B cell (primary cell): ENCODE measurements around the gene PTPRU. TPM values are rescaled to one million over a fixed set of nuclear protein-coding genes. Genes with fewer than 3 reads are reported as not detected.

Source experiments
- ATAC-seq: fragments of 200-7000 bp; cut with Tn5 transposase; one replicate; pipeline ENCODE4 v1.10.0; 2021; ENCODE audit warnings: low read depth, mild to moderate bottlenecking, moderate number of reproducible peaks, moderate library complexity
- CTCF ChIA-PET: fragments of 350-600 bp; sonication (Branson Sonifier 250); formaldehyde crosslinking; loops from one replicate; lab custom pipeline; 2021; ENCODE audit warnings: antibody characterized with exemption, inconsistent platforms; lab: Charles Lee
- POLR2A ChIA-PET: fragments of 350-600 bp; sonication (Branson Sonifier 250); formaldehyde crosslinking; loops from one replicate; lab custom pipeline; 2021; ENCODE audit warnings: antibody characterized with exemption; lab: Charles Lee
- DNase-seq: peaks from one replicate; pipeline ENCODE4 v3.0.0; 2013
- H2AFZ ChIP-seq: 2 replicates; pipeline ENCODE4 v1.6.1; 2012; ENCODE audit warnings: mild to moderate bottlenecking, low read depth, low read length; ENCODE audit not compliant: insufficient read depth, poor library complexity, severe bottlenecking
- H3K27ac ChIP-seq, 2 donors: 1 replicate in 1 of 2; 2 replicates in 1 of 2; pipeline ENCODE4 v1.5.1; 2012 to 2013; ENCODE audit warnings: low read length in 2 of 2, mild to moderate bottlenecking in 2 of 2, moderate library complexity in 1 of 2
- H3K27me3 ChIP-seq, 4 experiments: fragments of 200-600 bp in 1 of 4; sonication (generic) in 1 of 4; replicated peaks in 1 of 4; 1 replicate in 2 of 4; 2 replicates in 2 of 4; pipeline versions ENCODE4 v1.6.1 to v1.7.0; 2013 to 2016; ENCODE audit warnings: low read length in 3 of 4, mild to moderate bottlenecking in 2 of 4, mixed read lengths in 1 of 4, moderate library complexity in 1 of 4; ENCODE audit not compliant: insufficient read depth in 4 of 4, control insufficient read depth in 3 of 4; ENCODE audit errors: control extremely low read depth in 1 of 4
- H3K36me3 ChIP-seq, 2 experiments: replicated peaks in 1 of 2; 1 replicate in 1 of 2; 2 replicates in 1 of 2; pipeline versions ENCODE4 v1.6.1 to v1.7.1; 2013; ENCODE audit warnings: low read length in 1 of 2; ENCODE audit not compliant: insufficient read depth in 2 of 2, control insufficient read depth in 1 of 2; ENCODE audit errors: control extremely low read depth in 1 of 2, extremely low read depth in 1 of 2
- H3K4me1 ChIP-seq, 2 donors: fragments of 200-600 bp in 1 of 2; sonication (generic) in 1 of 2; 1 replicate in 1 of 2; 2 replicates in 1 of 2; pipeline versions ENCODE4 v1.5.1 to v1.6.1; 2013 to 2017; ENCODE audit warnings: low read length in 2 of 2; ENCODE audit not compliant: control insufficient read depth in 2 of 2, insufficient read depth in 2 of 2
- H3K4me2 ChIP-seq: replicated peaks from 2 replicates; pipeline ENCODE3; 2012; ENCODE audit warnings: mild to moderate bottlenecking, low read depth, low read length; ENCODE audit not compliant: poor library complexity, severe bottlenecking
- H3K4me3 ChIP-seq, 5 experiments: fragments of 200-600 bp in 1 of 5; sonication (generic) in 1 of 5; 1 replicate in 3 of 5; 2 replicates in 2 of 5; pipeline versions ENCODE4 v1.5.1 to v1.7.0; 2011 to 2016; ENCODE audit warnings: low read length in 4 of 5, mild to moderate bottlenecking in 4 of 5, low read depth in 2 of 5, control low read depth in 1 of 5, moderate library complexity in 1 of 5; ENCODE audit not compliant: insufficient read depth in 1 of 5; ENCODE audit errors: control extremely low read depth in 1 of 5, extremely low read depth in 1 of 5
- H3K79me2 ChIP-seq: fragments of 200-600 bp; sonication (generic); one replicate; pipeline ENCODE4 v1.6.0; 2016; ENCODE audit warnings: low read length; ENCODE audit not compliant: control insufficient read depth, insufficient read depth
- H3K9ac ChIP-seq: fragments of 200-600 bp; sonication (generic); 2 replicates; pipeline ENCODE4 v1.6.1; 2017; ENCODE audit warnings: mild to moderate bottlenecking, low read length, moderate library complexity
- H3K9me3 ChIP-seq, 3 donors: one replicate each; pipeline versions ENCODE4 v1.6.1 to v1.7.1; 2013; ENCODE audit warnings: low read length in 2 of 3; ENCODE audit not compliant: control insufficient read depth in 2 of 3, insufficient read depth in 1 of 3; ENCODE audit errors: control extremely low read depth in 1 of 3
- H4K20me1 ChIP-seq: 2 replicates; pipeline ENCODE4 v1.6.0; 2012; ENCODE audit warnings: mild to moderate bottlenecking, low read length; ENCODE audit not compliant: insufficient read depth, control insufficient read depth, poor library complexity, severe bottlenecking
- H3K27ac Mint-ChIP-seq: one replicate; pipeline ENCODE4 v1.8.0; 2021; ENCODE audit warnings: mixed read lengths
- H3K27me3 Mint-ChIP-seq: one replicate; pipeline ENCODE4 v1.8.0; 2021; ENCODE audit warnings: mixed read lengths
- H3K4me1 Mint-ChIP-seq: one replicate; pipeline ENCODE4 v1.8.0; 2021; ENCODE audit warnings: mixed read lengths
- H3K4me3 Mint-ChIP-seq: one replicate; pipeline ENCODE4 v1.8.0; 2021; ENCODE audit warnings: mixed read lengths
- H3K9me3 Mint-ChIP-seq: one replicate; pipeline ENCODE4 v1.8.0; 2022; ENCODE audit warnings: mixed read lengths; ENCODE audit not compliant: insufficient read depth
- CTCF ChIP-seq: fragments of 200-600 bp; IDR thresholded peaks from one replicate; pipeline ENCODE4 v1.8.0; 2022; ENCODE audit warnings: antibody characterized with exemption, mild to moderate bottlenecking
- EZH2 ChIP-seq: IDR thresholded peaks from 2 replicates; pipeline ENCODE4 v1.6.1; 2012; ENCODE audit warnings: borderline replicate concordance, low read depth, mild to moderate bottlenecking, moderate library complexity, low read length; ENCODE audit not compliant: insufficient read depth, poor library complexity, severe bottlenecking
- WGBS: methylation state at CpG from one replicate; pipeline ENCODE4 v1.1.5; 2013; ENCODE audit warnings: missing lambda C conversion rate; ENCODE audit not compliant: insufficient coverage; 5-methylcytosine and 5-hydroxymethylcytosine counted together
- intact Hi-C: fragments of 100-400 bp; cut with micrococcal nuclease; formaldehyde crosslinking; loops from one replicate; pipeline ENCODE4 v1.10.0; 2022
- polyA plus RNA-seq: library from polyadenylated mRNA; depleted of rRNA; stranded (reverse); fragments of >200 nt; gene quantifications from 2 replicates; pipeline ENCODE4 v1.2.3, GENCODE V29; 2012
- total RNA-seq, 2 donors: library from RNA; stranded (reverse); fragments of 120-200 nt in 1 of 2; gene quantifications; 1 replicate in 1 of 2; 2 replicates in 1 of 2; pipeline versions ENCODE4 v1.2.3 to v1.2.4, GENCODE V29; 2013 to 2022

The PTPRU gene
- total and polyA plus RNA-seq, 2 donors (not counting 1 experiment from before 2014, with no cell fraction given) = 0.10 to 0.25 TPM

- ChIA-PET CTCF (no interaction called here), POLR2A (no interaction called here)
- H3K27me3 Mint-ChIP-seq = peaks cover 37% of the 10 kb centered on the region
Measured at GRCh38 chr1:29349871-29350491, 113.7 kb downstream of the PTPRU start.

More at GRCh38 chr1:29349871-29350491, 113.7 kb downstream of the PTPRU start:
- intact Hi-C loops = no loop called here
- Histone ChIP-seq H3K9ac (no peak overlapping the region), H4K20me1 (no peaks in the 10 kb centered on the region), H3K27ac (no peak overlapping the region), H3K4me2 (no peak overlapping the region), H3K4me1 (no peaks in the 10 kb centered on the region), H3K4me3 (no peak overlapping the region), H3K9me3 (peaks cover 0 to 5% (median 0%) of the 10 kb centered on the region in 3 donors), H3K27me3 (peaks cover 0 to under 1% (median 0%) of the 10 kb centered on the region in 4 experiments), H3K79me2 (no peaks in the 10 kb centered on the region), H2AFZ (no peak overlapping the region), H3K36me3 (no peaks in the 10 kb centered on the region)
- H3K27ac Mint-ChIP-seq = no peak overlapping the region
- TF ChIP-seq EZH2 (no peak), CTCF (no peak)
- no peaks in the 10 kb centered on the region for H3K4me1 Mint-ChIP-seq
- ATAC-seq = no peak
- no peaks in the 10 kb centered on the region for H3K9me3 Mint-ChIP-seq
- DNase-seq = no peak
- WGBS = 92% methylated on average over 19 of the region's 23 CpGs
- H3K4me3 Mint-ChIP-seq = no peak overlapping the region
